Mononuclear cell (primary cell): ENCODE data around the gene LTC4S. TPM values are rescaled to one million over a fixed set of nuclear protein-coding genes. Genes with fewer than 3 reads are reported as not detected.
"Not testable (repeated sequence)": the region's sequence is repeated elsewhere in the genome, so short reads cannot be mapped to it uniquely, and the experiment has no call there.

Experiments
- H3K27me3 ChIP-seq: 2 replicates; pipeline ENCODE4 v1.6.0; 2011; ENCODE audit warnings: low read length, control low read depth; ENCODE audit not compliant: insufficient read depth
- H3K4me1 ChIP-seq: 2 replicates; pipeline ENCODE4 v1.5.1; 2011; ENCODE audit warnings: mild to moderate bottlenecking, low read length, control low read depth; ENCODE audit not compliant: insufficient read depth
- H3K4me3 ChIP-seq: 2 replicates; pipeline ENCODE4 v1.5.1; 2011; ENCODE audit warnings: mild to moderate bottlenecking, low read length, moderate library complexity
- H3K9me3 ChIP-seq: 2 replicates; pipeline ENCODE4 v1.5.1; 2011; ENCODE audit warnings: low read depth, mild to moderate bottlenecking, control low read depth, low read length
- total RNA-seq: library from RNA; depleted of rRNA; stranded (reverse); fragments of >200 nt; gene quantifications from one replicate; pipeline ENCODE4 v1.2.3, GENCODE V29; 2012

Gene LTC4S
- 2.5 TPM for total RNA-seq

GRCh38 chr5:179793468-179794139 is at the start of gene LTC4S:
TSS of gene LTC4S (plus strand) at chr5:179793986. CDS start at chr5:179794081, 95 bp downstream.
- H3K4me1 ChIP-seq: peaks cover 48% of the 10 kb centered on the region
- no peaks in the 10 kb centered on the region for H3K27me3 ChIP-seq
- no peak within 1 kb of the TSS for H3K4me3 ChIP-seq
- H3K9me3 ChIP-seq: no peaks in the 10 kb centered on the region

GRCh38 chr5:179744106-179744505 is 49.7 kb upstream of the LTC4S start:
- H3K4me3 ChIP-seq, H3K27me3 ChIP-seq, H3K9me3 ChIP-seq: not testable (repeated sequence)
- peaks cover 17% of the 10 kb centered on the region for H3K4me1 ChIP-seq

- H3K4me3 ChIP-seq: no peak overlapping the region
- H3K27me3 ChIP-seq: no peaks in the 10 kb centered on the region
- H3K9me3 ChIP-seq: no peaks in the 10 kb centered on the region
- peaks cover 13% of the 10 kb centered on the region for H3K4me1 ChIP-seq
These were observed 46.9 kb upstream of the LTC4S start for GRCh38 chr5:179746872-179747271.

GRCh38 chr5:179747811-179748210 is 46.0 kb upstream of the LTC4S start:
- no peaks in the 10 kb centered on the region for H3K9me3 ChIP-seq
- no peak overlapping the region for H3K4me3 ChIP-seq
- peaks cover 13% of the 10 kb centered on the region for H3K4me1 ChIP-seq
- H3K27me3 ChIP-seq: no peaks in the 10 kb centered on the region

GRCh38 chr5:179749857-179750508 is 43.8 kb upstream of the LTC4S start:
- Histone ChIP-seq H3K27me3 (no peaks in the 10 kb centered on the region), H3K4me3 (no peak overlapping the region), H3K9me3 (no peaks in the 10 kb centered on the region), H3K4me1 (peaks cover 27% of the 10 kb centered on the region)

- H3K9me3 ChIP-seq: no peaks in the 10 kb centered on the region
- no peak overlapping the region for H3K4me3 ChIP-seq
- H3K4me1 ChIP-seq: peaks cover 44% of the 10 kb centered on the region
- no peaks in the 10 kb centered on the region for H3K27me3 ChIP-seq
These were observed 39.8 kb upstream of the LTC4S start for GRCh38 chr5:179753971-179754370.

GRCh38 chr5:179755022-179755421 is 38.8 kb upstream of the LTC4S start:
- Histone ChIP-seq H3K9me3 (no peaks in the 10 kb centered on the region), H3K27me3 (no peaks in the 10 kb centered on the region), H3K4me3 (no peak overlapping the region), H3K4me1 (peaks cover 55% of the 10 kb centered on the region)

- H3K4me1 ChIP-seq: peaks cover 89% of the 10 kb centered on the region
- no peaks in the 10 kb centered on the region for H3K27me3 ChIP-seq
- no peaks in the 10 kb centered on the region for H3K9me3 ChIP-seq
- H3K4me3 ChIP-seq: no peak overlapping the region
These were observed 34.8 kb upstream of the LTC4S start for GRCh38 chr5:179758955-179759354.

- Histone ChIP-seq H3K27me3 (no peaks in the 10 kb centered on the region), H3K4me3 (no peak overlapping the region), H3K9me3 (no peaks in the 10 kb centered on the region), H3K4me1 (peaks cover 84% of the 10 kb centered on the region)
These were observed 33.9 kb upstream of the LTC4S start for GRCh38 chr5:179759581-179760551.

GRCh38 chr5:179762079-179762780 is 31.6 kb upstream of the LTC4S start:
- no peaks in the 10 kb centered on the region for H3K27me3 ChIP-seq
- H3K4me3 ChIP-seq: no peak overlapping the region
- H3K9me3 ChIP-seq: no peaks in the 10 kb centered on the region
- peaks cover 94% of the 10 kb centered on the region for H3K4me1 ChIP-seq

GRCh38 chr5:179762781-179763176 is 31.0 kb upstream of the LTC4S start:
- H3K27me3 ChIP-seq: no peaks in the 10 kb centered on the region
- H3K4me1 ChIP-seq: peaks cover 94% of the 10 kb centered on the region
- no peak overlapping the region for H3K4me3 ChIP-seq
- H3K9me3 ChIP-seq: no peaks in the 10 kb centered on the region

- no peak overlapping the region for H3K4me3 ChIP-seq
- H3K4me1 ChIP-seq: peaks cover 93% of the 10 kb centered on the region
- H3K9me3 ChIP-seq: no peaks in the 10 kb centered on the region
These were observed 30.4 kb upstream of the LTC4S start for GRCh38 chr5:179763215-179763945.

GRCh38 chr5:179764056-179764455 is 29.7 kb upstream of the LTC4S start:
- Histone ChIP-seq H3K9me3 (no peaks in the 10 kb centered on the region), H3K4me1 (peaks cover 90% of the 10 kb centered on the region), H3K27me3 (no peaks in the 10 kb centered on the region), H3K4me3 (no peak overlapping the region)

More at GRCh38 chr5:179763215-179763945, 30.4 kb upstream of the LTC4S start:
- H3K27me3 ChIP-seq: no peaks in the 10 kb centered on the region

GRCh38 chr5:179765400-179765799 is 28.4 kb upstream of the LTC4S start:
- H3K4me3 ChIP-seq: no peak overlapping the region
- peaks cover 88% of the 10 kb centered on the region for H3K4me1 ChIP-seq
- H3K27me3 ChIP-seq: no peaks in the 10 kb centered on the region
- no peaks in the 10 kb centered on the region for H3K9me3 ChIP-seq
